ENCODE data around the gene MKNK1. TPM values are rescaled to one million over a fixed set of nuclear protein-coding genes. Genes with fewer than 3 reads are reported as not detected.

MKNK1 gene
- total and polyA plus RNA-seq, 2 of the 8 experiments (the other 6 are each of a cell fraction or from before 2014, with no cell fraction given): 13.9 to 21.5 TPM

- Histone ChIP-seq H3K23me2 (ENCODE audit: low read depth, low read length) (no peaks in the 10 kb centered on the region), H2BK20ac (ENCODE audit: low read length) (no peak overlapping the region), H3K79me2 (ENCODE audit: control insufficient read depth in 1 of 2, insufficient read depth in 2 of 2, low read length in 2 of 2) (no peaks in the 10 kb centered on the region), H3K4me2 (ENCODE audit: insufficient read depth in 1 of 2, low read depth in 2 of 2, low read length in 2 of 2) (peak overlapping the region; percentile 7 to 36; a peak in 1 of 4 replicates), H3K79me1 (ENCODE audit: low read depth, low read length) (no peaks in the 10 kb centered on the region), H2BK5ac (ENCODE audit: low read depth, low read length) (peak overlapping the region; percentile 50; the same call in 1 of the 2 replicates), H3K14ac (ENCODE audit: insufficient read length) (no peak overlapping the region), H4K20me1 (replicated peaks in 1 of 2; ENCODE audit: control insufficient read depth in 1 of 2, insufficient read depth in 2 of 2, low read length in 2 of 2) (no peaks in the 10 kb centered on the region), H3K4ac (replicated peaks; ENCODE audit: insufficient read length, low read depth, low read length) (no peak overlapping the region), H3K9ac (replicated peaks in 1 of 4; ENCODE audit: extremely low read depth in 1 of 4, low read depth in 3 of 4, low read length in 3 of 4) (no peak overlapping the region; a peak in 1 of 7 replicates), H3K23ac (ENCODE audit: insufficient read length) (no peak overlapping the region), H3K27ac (ENCODE audit: low read depth, low read length) (no peak overlapping the region), H2BK120ac (replicated peaks; ENCODE audit: low read depth, low read length) (no peak overlapping the region), H3K27me3 (replicated peaks in 1 of 4; ENCODE audit: control insufficient read depth in 3 of 4, extremely low read depth in 1 of 4, insufficient read depth in 3 of 4, low read length in 3 of 4) (no peaks in the 10 kb centered on the region), H3K36me3 (ENCODE audit: control insufficient read depth in 2 of 4, insufficient read depth in 4 of 4, low read length in 3 of 4) (peaks cover 0 to 6% (median 0%) of the 10 kb centered on the region in 4 experiments; a peak in 2 of 8 replicates), H4K5ac (ENCODE audit: insufficient read length, low read depth, low read length) (no peak overlapping the region), H2AFZ (ENCODE audit: low read length) (no peak overlapping the region), H3K4me3 (ENCODE audit: extremely low read depth in 1 of 4, insufficient read depth in 2 of 4, low read depth in 3 of 4, low read length in 4 of 4) (peak overlapping the region in 1 of 4 experiments; percentile 1; a peak in 1 of 8 replicates), H3K9me3 (ENCODE audit: insufficient read depth in 2 of 2, low read depth in 1 of 2, low read length in 1 of 2) (no peaks in the 10 kb centered on the region), H4K91ac (replicated peaks; ENCODE audit: insufficient read length, low read length) (no peak overlapping the region), H2BK12ac (ENCODE audit: low read depth, low read length) (no peak overlapping the region), H4K8ac (ENCODE audit: extremely low read depth, insufficient read depth, low read length) (no peak overlapping the region; the same call in 1 of the 2 replicates), H2AK5ac (ENCODE audit: low read depth, low read length) (no peak overlapping the region), H3K56ac (replicated peaks; ENCODE audit: insufficient read length, low read depth, low read length) (no peak overlapping the region), H3K4me1 (replicated peaks in 1 of 4; ENCODE audit: control insufficient read depth in 3 of 4, insufficient read depth in 4 of 4, low read length in 3 of 4) (peaks cover 6 to 11% (median 9%) of the 10 kb centered on the region in 4 experiments; a peak in 6 of 7 replicates), H2BK15ac (ENCODE audit: low read length) (no peak overlapping the region), H3K18ac (ENCODE audit: extremely low read depth, low read length) (no peak overlapping the region)
- CTCF ChIA-PET (ENCODE audit: partially characterized antibody): interaction anchor here (3.1 kb wide), 1 partner anchor 28 kb away, joined by 17 read pairs; the partner anchor contains the start of gene MKNK1
- DNase-seq (ENCODE audit: low read depth in 1 of 2, low spot score in 2 of 2): no peak
- FAIRE-seq: no peak
- POLR2A ChIA-PET (ENCODE audit: partially characterized antibody): no interaction called here
- 77% methylated on average over 12 of the region's 12 CpGs; no CpG with 5 or more reads in 1 of the 2 experiments for WGBS, 2 experiments (ENCODE audit: extremely low coverage in 1 of 2, insufficient coverage in 1 of 2, insufficient read length in 1 of 2, insufficient replicate concordance in 2 of 2, low coverage in 1 of 2, low lambda C conversion rate in 2 of 2, missing lambda C conversion rate in 1 of 2)
- TF ChIP-seq SIN3A (conservative IDR thresholded peaks at IDR 0.05 in 1 of 2, IDR thresholded peaks at IDR 0.05 in 1 of 2; ENCODE audit: low read depth in 1 of 2, low read length in 2 of 2): no peak
- no peak for TF ChIP-seq CREB1 (IDR thresholded peaks at IDR 0.05)
- no peak for TF ChIP-seq SP2 (IDR thresholded peaks at IDR 0.05; ENCODE audit: low read length)
- no peak for TF ChIP-seq CBX5 (IDR thresholded peaks at IDR 0.05; ENCODE audit: low read depth, low read length)
- TF ChIP-seq TCF12 (IDR thresholded peaks at IDR 0.05; ENCODE audit: low read depth, low read length): no peak
- no peak for TF ChIP-seq BRCA1 (IDR thresholded peaks at IDR 0.05; ENCODE audit: low read depth, low read length)
- no peak for TF ChIP-seq HDAC6 (IDR thresholded peaks at IDR 0.05; ENCODE audit: low read depth, low read length)
- no peak for TF ChIP-seq CEBPB (IDR thresholded peaks at IDR 0.05; ENCODE audit: low read depth, low read length)
- TF ChIP-seq RAD21 (IDR thresholded peaks at IDR 0.05 in 1 of 2, conservative IDR thresholded peaks at IDR 0.05 in 1 of 2; ENCODE audit: low read depth in 2 of 2, low read length in 2 of 2): no peak
- no peak for TF ChIP-seq KDM1A (IDR thresholded peaks at IDR 0.05; ENCODE audit: borderline replicate concordance, low read length)
- no peak for TF ChIP-seq CTBP2 (IDR thresholded peaks at IDR 0.05; ENCODE audit: borderline replicate concordance, insufficient read depth, insufficient read length, low read length)
- TF ChIP-seq TAF7 (optimal IDR thresholded peaks at IDR 0.05; ENCODE audit: borderline replicate concordance, low read depth, low read length): no peak
- no peak for TF ChIP-seq E2F6 (IDR thresholded peaks at IDR 0.05)
- TF ChIP-seq YY1 (IDR thresholded peaks at IDR 0.05; ENCODE audit: low read depth, low read length): no peak
Measured at GRCh38 chr1:46575300-46575699, 28.8 kb downstream of the MKNK1 start.

All from H1 (cell line).